GM12878 (cell line): ENCODE results near the gene IFI27L2. TPM values are rescaled to one million over a fixed set of nuclear protein-coding genes. Genes with fewer than 3 reads are reported as not detected.

ENCODE experiments used
- ATAC-seq: fragments of 200-7000 bp; cut with Tn5 transposase; 3 replicates; pipeline ENCODE4 v1.9.1; 2020; ENCODE audit warnings: mild to moderate bottlenecking, moderate library complexity
- BruUV-seq: library from RNA; stranded (reverse); fragments of 400-500 nt; replicated peaks from 2 replicates; lab custom pipeline; 2021; lab: Mats Ljungman, UMichigan
- CTCF ChIA-PET: fragments of 300-600 bp; sonication (Branson Sonifier 250); formaldehyde crosslinking; extraction: SDS; loops from one replicate; lab custom pipeline; 2021; ENCODE audit warnings: inconsistent platforms; lab: Yijun Ruan, JAX
- POLR2A ChIA-PET: fragments of 350-600 bp; formaldehyde crosslinking; extraction: SDS; loops from one replicate; lab custom pipeline; 2021; ENCODE audit warnings: inconsistent platforms; lab: Charles Lee
- RAD21 ChIA-PET: fragments of 300-600 bp; sonication (Branson Sonifier 250); formaldehyde crosslinking; loops from one replicate; lab custom pipeline; 2023; ENCODE audit warnings: antibody characterized with exemption; ENCODE audit not compliant: unreplicated experiment; lab: Charles Lee
- SMC1A ChIA-PET: fragments of 300-600 bp; sonication (Branson Sonifier 250); formaldehyde crosslinking; loops from one replicate; lab custom pipeline; 2023; ENCODE audit not compliant: unreplicated experiment, uncharacterized antibody; lab: Charles Lee
- DNase-seq: peaks from one replicate; pipeline ENCODE4 v3.0.0-alpha.2; 2011; ENCODE audit warnings: low read depth, low spot score
- FAIRE-seq: peaks from 3 replicates; lab custom pipeline; 2011; peaks lifted over from hg19 to GRCh38; lab: Jason Lieb, UNC
- H2AFZ ChIP-seq: 2 replicates; pipeline ENCODE4 v1.6.0; 2011; ENCODE audit warnings: low read depth, low read length, control low read depth; ENCODE audit not compliant: control insufficient read depth
- H3K27ac ChIP-seq: 2 replicates; pipeline ENCODE4 v1.5.1; 2011; ENCODE audit warnings: control low read depth; ENCODE audit not compliant: control insufficient read depth, insufficient read depth
- H3K27me3 ChIP-seq, 2 experiments: replicated peaks in 1 of 2; 2 replicates each; pipeline versions ENCODE4 v1.6.0 to v1.6.1; 2011; ENCODE audit warnings: low read length in 1 of 2; ENCODE audit not compliant: control insufficient read depth in 2 of 2, insufficient read depth in 2 of 2
- H3K36me3 ChIP-seq, 2 experiments: 2 replicates each; pipeline ENCODE4 v1.5.1; 2011; ENCODE audit warnings: low read length in 1 of 2; ENCODE audit not compliant: control insufficient read depth in 2 of 2, insufficient read depth in 2 of 2
- H3K4me1 ChIP-seq: 2 replicates; pipeline ENCODE4 v1.6.1; 2011; ENCODE audit warnings: mild to moderate bottlenecking, low read length, moderate library complexity, mixed read lengths; ENCODE audit not compliant: control insufficient read depth, insufficient read depth
- H3K4me2 ChIP-seq: 2 replicates; pipeline ENCODE4 v1.6.0; 2011; ENCODE audit warnings: control low read depth; ENCODE audit not compliant: control insufficient read depth, insufficient read depth
- H3K4me3 ChIP-seq: fragments of 200-600 bp; sonication (generic); 2 replicates; pipeline ENCODE4 v1.5.1; 2016
- H3K79me2 ChIP-seq: 2 replicates; pipeline ENCODE4 v1.6.0; 2011; ENCODE audit warnings: low read length; ENCODE audit not compliant: control insufficient read depth, insufficient read depth
- H3K9ac ChIP-seq: 2 replicates; pipeline ENCODE4 v1.8.0; 2011; ENCODE audit warnings: low read length, control low read depth, mixed read lengths; ENCODE audit not compliant: control insufficient read depth, insufficient read depth
- H3K9me3 ChIP-seq: replicated peaks from 3 replicates; pipeline ENCODE4 v1.5.1; 2011; ENCODE audit warnings: mild to moderate bottlenecking, low read length; ENCODE audit not compliant: control insufficient read depth, insufficient read depth
- H4K20me1 ChIP-seq: 2 replicates; pipeline ENCODE4 v1.6.0; 2011; ENCODE audit not compliant: control insufficient read depth, insufficient read depth
- BCL3 ChIP-seq: IDR thresholded peaks from 2 replicates; pipeline ENCODE4 v1.6.1; 2011; ENCODE audit warnings: borderline replicate concordance, low read depth, mild to moderate bottlenecking, moderate library complexity, low read length; ENCODE audit not compliant: insufficient read depth, poor library complexity, severe bottlenecking
- BHLHE40 ChIP-seq, 2 experiments: fragments of 450-650 bp in 1 of 2; IDR thresholded peaks; 2 replicates each; pipeline ENCODE4 v1.6.1; 2011 to 2017; ENCODE audit warnings: low read depth in 2 of 2, borderline replicate concordance in 1 of 2, improper control_type of control experiment in 1 of 2, low read length in 1 of 2, mild to moderate bottlenecking in 1 of 2
- BRCA1 ChIP-seq: IDR thresholded peaks from 2 replicates; pipeline ENCODE4 v1.6.1; 2011; ENCODE audit warnings: low read depth, low read length, improper control_type of control experiment
- CBX3 ChIP-seq: fragments of 200-600 bp; sonication (generic); IDR thresholded peaks from 2 replicates; pipeline ENCODE4 v1.6.1; 2016; ENCODE audit warnings: low read depth, borderline replicate concordance
- CHD2 ChIP-seq: IDR thresholded peaks from 2 replicates; pipeline ENCODE4 v1.6.1; 2011; ENCODE audit warnings: low read depth, low read length, improper control_type of control experiment, borderline replicate concordance
- ETV6 ChIP-seq, 2 experiments: fragments of 450-650 bp in 1 of 2; IDR thresholded peaks in 1 of 2; conservative IDR thresholded peaks in 1 of 2; 2 replicates each; pipeline ENCODE4 v1.6.1; 2014; ENCODE audit warnings: antibody characterized with exemption in 1 of 2, borderline replicate concordance in 1 of 2, low read depth in 1 of 2, mild to moderate bottlenecking in 1 of 2, moderate library complexity in 1 of 2
- GATAD2B ChIP-seq: fragments of 450-650 bp; conservative IDR thresholded peaks from 2 replicates; pipeline ENCODE4 v1.6.1; 2017; ENCODE audit warnings: low read depth, mild to moderate bottlenecking, moderate library complexity
- HCFC1 ChIP-seq: fragments of 150-350 bp; IDR thresholded peaks from 2 replicates; pipeline ENCODE4 v1.6.1; 2014; ENCODE audit warnings: low read length
- PAX5 ChIP-seq: IDR thresholded peaks from 2 replicates; pipeline ENCODE4 v1.6.1; 2011; ENCODE audit warnings: low read depth, low read length, borderline replicate concordance
- PKNOX1 ChIP-seq: fragments of 450-650 bp; IDR thresholded peaks from 2 replicates; pipeline ENCODE4 v1.6.1; 2016; ENCODE audit warnings: mild to moderate bottlenecking
- RAD21 ChIP-seq: IDR thresholded peaks from 2 replicates; pipeline ENCODE4 v1.6.1; 2011; ENCODE audit warnings: mild to moderate bottlenecking, low read depth, low read length, moderate library complexity; ENCODE audit not compliant: insufficient read depth
- SIN3A ChIP-seq: IDR thresholded peaks from 2 replicates; pipeline ENCODE4 v1.6.1; 2012; ENCODE audit warnings: low read depth, low read length, improper control_type of control experiment
- SIX5 ChIP-seq: IDR thresholded peaks from 2 replicates; pipeline ENCODE4 v1.6.1; 2011; ENCODE audit warnings: mild to moderate bottlenecking, low read depth, low read length, moderate library complexity; ENCODE audit not compliant: severe bottlenecking
- SMAD5 ChIP-seq: IDR thresholded peaks from 2 replicates; pipeline ENCODE4 v1.6.1; 2016; ENCODE audit warnings: antibody characterized with exemption, low read depth
- TCF12 ChIP-seq: IDR thresholded peaks from 2 replicates; pipeline ENCODE4 v1.6.1; 2011; ENCODE audit warnings: low read depth, mild to moderate bottlenecking, low read length
- ZBTB33 ChIP-seq: fragments of 450-650 bp; IDR thresholded peaks from 2 replicates; pipeline ENCODE4 v1.6.1; 2017; ENCODE audit warnings: mild to moderate bottlenecking
- ZNF622 ChIP-seq: fragments of 450-650 bp; IDR thresholded peaks from 2 replicates; pipeline ENCODE4 v1.6.1; 2017; ENCODE audit warnings: mild to moderate bottlenecking, inconsistent platforms
- WGBS: methylation state at CpG from one replicate; pipeline ENCODE4 v1.1.6; 2016; ENCODE audit warnings: low lambda C conversion rate; ENCODE audit not compliant: insufficient replicate concordance, insufficient coverage; ENCODE audit errors: missing lambda C conversion rate; 5-methylcytosine and 5-hydroxymethylcytosine counted together
- in situ Hi-C: fragments of 300-500 bp; cut with MboI; formaldehyde crosslinking; loops from 9 replicates; pipeline ENCODE4 v1.14.3; 2018; ENCODE audit warnings: mixed read lengths
- intact Hi-C: fragments of 100-400 bp; cut with micrococcal nuclease; formaldehyde crosslinking; loops from one replicate; pipeline ENCODE4 v1.14.2; 2022; ENCODE audit not compliant: unreplicated experiment
- polyA plus RNA-seq, 11 experiments: library from polyadenylated mRNA; depleted of rRNA in 4 of 11; unstranded in 6 of 11; stranded (reverse) in 5 of 11; fragments of >200 nt; fragmentation: Nextera tagmentation in 4 of 11; fragmentation: Illumina TruSeq in 1 of 11; extraction: Ambion mirVana in 4 of 11; extraction: Trizol in 1 of 11; gene quantifications; 1 replicate in 1 of 11; 2 replicates in 10 of 11; pipeline versions ENCODE4 v1.2.1 to v1.2.3, GENCODE V29; 2011 to 2016; ENCODE audit warnings: inconsistent platforms in 2 of 11, missing spikeins in 2 of 11, low read depth in 1 of 11
- total RNA-seq, 4 experiments: library from RNA; depleted of rRNA in 3 of 4; stranded (reverse); fragments of >200 nt in 3 of 4; fragmentation: Illumina TruSeq in 1 of 4; extraction: Trizol in 1 of 4; gene quantifications; 2 replicates each; pipeline versions ENCODE4 v1.2.1 to v1.2.3, GENCODE V29; 2013 to 2021

The IFI27L2 gene
- total and polyA plus RNA-seq, 10 of the 15 experiments (the other 5 are each of a cell fraction or from before 2014, with no cell fraction given), result 26.6 to 134 (median 60.3) TPM

- H3K27ac ChIP-seq, result no peak overlapping the region
- H3K4me1 ChIP-seq, result no peaks in the 10 kb centered on the region
- H4K20me1 ChIP-seq, result no peaks in the 10 kb centered on the region
- no peak for DNase-seq
- ChIA-PET SMC1A (no interaction called here), CTCF (interaction anchor here (1.8 to 2.7 kb wide), 2 partner anchors 20 to 25 kb away, joined by 5 to 7 read pairs; no protein-coding TSS in a partner anchor), POLR2A (no interaction called here), RAD21 (no interaction called here)
- no peak overlapping the region for H3K4me3 ChIP-seq
- in situ Hi-C loops, result no loop called here
- no peak overlapping the region for H3K4me2 ChIP-seq
- H2AFZ ChIP-seq, result no peak overlapping the region
- H3K36me3 ChIP-seq, result no peaks in the 10 kb centered on the region
- intact Hi-C loops, result no loop called here
- no peaks in the 10 kb centered on the region for H3K79me2 ChIP-seq
- no peak for ATAC-seq
- no peak overlapping the region for H3K9ac ChIP-seq
- no TSS peak for BruUV-seq
- no peak for FAIRE-seq
- H3K9me3 ChIP-seq, result no peaks in the 10 kb centered on the region
- WGBS, result 63% methylated on average over 19 of the region's 20 CpGs
- TF ChIP-seq SMAD5 (no peak), BCL3 (no peak), CBX3 (no peak), GATAD2B (no peak), ETV6 (conservative IDR thresholded peaks at IDR 0.05 in 1 of 2, IDR thresholded peaks at IDR 0.05 in 1 of 2; ENCODE audit: borderline replicate concordance in 1 of 2, low read depth in 1 of 2) (no peak), SIN3A (no peak), BHLHE40 (IDR thresholded peaks at IDR 0.05; ENCODE audit: borderline replicate concordance in 1 of 2, low read depth in 2 of 2, low read length in 1 of 2) (no peak), BRCA1 (no peak), HCFC1 (no peak), PKNOX1 (no peak), ZBTB33 (no peak), TCF12 (no peak), CHD2 (no peak), SIX5 (no peak), PAX5 (no peak), RAD21 (no peak), ZNF622 (no peak)
- H3K27me3 ChIP-seq, result peaks cover 2 to 5% of the 10 kb centered on the region in 2 experiments; a peak in 3 of 4 replicates
Measured at GRCh38 chr14:94111276-94112095, 17.9 kb downstream of the IFI27L2 start.
